Measurements from ENCODE around the gene DSC1. TPM values are rescaled to one million over a fixed set of nuclear protein-coding genes. Genes with fewer than 3 reads are reported as not detected.
A peak's percentile ranks its signal among the peaks of the same experiment; 100 is the strongest.

DSC1 gene
- polyA plus RNA-seq, 1 donor (not counting 4 experiments of a cell fraction or from before 2014, with no cell fraction given) = 11.2 TPM

GRCh38 chr18:31195063-31195462, 32.4 kb upstream of the DSC1 start:
- no peak overlapping the region for H3K4me2 ChIP-seq (ENCODE audit: control insufficient read depth, extremely low read depth, insufficient read depth, low read depth, low read length)
- peaks cover 53% of the 10 kb centered on the region for H3K4me1 ChIP-seq (ENCODE audit: control insufficient read depth, extremely low read depth, insufficient read depth, low read length)
- TF ChIP-seq CTCF (optimal IDR thresholded peaks at IDR 0.05 in 1 of 3, IDR thresholded peaks at IDR 0.05 in 1 of 3, conservative IDR thresholded peaks at IDR 0.05 in 1 of 3; ENCODE audit: extremely low read depth in 1 of 3, insufficient read depth in 2 of 3, low read length in 3 of 3) (no peak), EZH2 (IDR thresholded peaks at IDR 0.05; ENCODE audit: low read length) (no peak)
- H4K20me1 ChIP-seq (ENCODE audit: control insufficient read depth, extremely low read depth, insufficient read depth, low read length) = no peaks in the 10 kb centered on the region
- H3K27ac ChIP-seq (ENCODE audit: control insufficient read depth, insufficient read depth, low read length) = no peak overlapping the region
- H3K79me2 ChIP-seq (ENCODE audit: control insufficient read depth, insufficient read depth, low read length) = no peaks in the 10 kb centered on the region
- FAIRE-seq (no peak), DNase-seq (ENCODE audit: low read depth, low spot score) (no peak)
- no peaks in the 10 kb centered on the region for H3K27me3 ChIP-seq (ENCODE audit: control insufficient read depth, extremely low read depth, insufficient read depth, low read length)
- H3K9me3 ChIP-seq (ENCODE audit: control insufficient read depth, low read depth, low read length) = no peaks in the 10 kb centered on the region
- no peak overlapping the region for H3K4me3 ChIP-seq (ENCODE audit: control insufficient read depth in 2 of 3, extremely low read depth in 1 of 3, insufficient read depth in 2 of 3, low read depth in 1 of 3, low read length in 3 of 3)
- dilution Hi-C loops (cut with MboI; ENCODE audit: extremely low pct_ligation_motif_present, low sequenced_read_pairs) = loop anchor here (25.0 kb wide), 1 partner anchor 108 kb away; no protein-coding TSS in a partner anchor
- H3K36me3 ChIP-seq (ENCODE audit: control insufficient read depth in 2 of 2, extremely low read depth in 1 of 2, insufficient read depth in 2 of 2, low read length in 2 of 2) = no peaks in the 10 kb centered on the region
- no peak overlapping the region for H3K9ac ChIP-seq (ENCODE audit: control insufficient read depth, extremely low read depth, insufficient read depth, low read length)
- H2AFZ ChIP-seq (ENCODE audit: control insufficient read depth, low read length) = no peak overlapping the region
- no peaks in the 10 kb centered on the region for H3K9me1 ChIP-seq (ENCODE audit: control insufficient read depth, extremely low read depth, insufficient read depth, low read length)

GRCh38 chr18:31192086-31192776, 29.6 kb upstream of the DSC1 start:
- Histone ChIP-seq H3K4me1 (ENCODE audit: control insufficient read depth, extremely low read depth, insufficient read depth, low read length) (peaks cover 25% of the 10 kb centered on the region), H3K4me2 (ENCODE audit: control insufficient read depth, extremely low read depth, insufficient read depth, low read depth, low read length) (no peak overlapping the region), H3K9me1 (ENCODE audit: control insufficient read depth, extremely low read depth, insufficient read depth, low read length) (no peaks in the 10 kb centered on the region), H2AFZ (ENCODE audit: control insufficient read depth, low read length) (peak overlapping the region; percentile 45), H3K27ac (ENCODE audit: control insufficient read depth, insufficient read depth, low read length) (no peak overlapping the region), H3K36me3 (ENCODE audit: control insufficient read depth in 2 of 2, extremely low read depth in 1 of 2, insufficient read depth in 2 of 2, low read length in 2 of 2) (no peaks in the 10 kb centered on the region), H3K9me3 (ENCODE audit: control insufficient read depth, low read depth, low read length) (no peaks in the 10 kb centered on the region), H4K20me1 (ENCODE audit: control insufficient read depth, extremely low read depth, insufficient read depth, low read length) (no peaks in the 10 kb centered on the region), H3K9ac (ENCODE audit: control insufficient read depth, extremely low read depth, insufficient read depth, low read length) (no peak overlapping the region), H3K4me3 (ENCODE audit: control insufficient read depth in 2 of 3, extremely low read depth in 1 of 3, insufficient read depth in 2 of 3, low read depth in 1 of 3, low read length in 3 of 3) (no peak overlapping the region), H3K79me2 (ENCODE audit: control insufficient read depth, insufficient read depth, low read length) (no peaks in the 10 kb centered on the region), H3K27me3 (ENCODE audit: control insufficient read depth, extremely low read depth, insufficient read depth, low read length) (no peaks in the 10 kb centered on the region)
- FAIRE-seq (peak; percentile 65), DNase-seq (ENCODE audit: low read depth, low spot score) (no peak)
- no peak for TF ChIP-seq CTCF (optimal IDR thresholded peaks at IDR 0.05 in 1 of 3, IDR thresholded peaks at IDR 0.05 in 1 of 3, conservative IDR thresholded peaks at IDR 0.05 in 1 of 3; ENCODE audit: extremely low read depth in 1 of 3, insufficient read depth in 2 of 3, low read length in 3 of 3)
- TF ChIP-seq EZH2 (IDR thresholded peaks at IDR 0.05; ENCODE audit: low read length) = no peak
- dilution Hi-C loops (cut with MboI; ENCODE audit: extremely low pct_ligation_motif_present, low sequenced_read_pairs) = loop anchor here (25.0 kb wide), 1 partner anchor 105 kb away; no protein-coding TSS in a partner anchor
